Measurements from ENCODE around the gene ZNF622. TPM values are rescaled to one million over a fixed set of nuclear protein-coding genes. Genes with fewer than 3 reads are reported as not detected.

The ZNF622 gene
- total RNA-seq, 1 donor from 2014 or later: 55.6 TPM

GRCh38 chr5:16411741-16412455, 53.7 kb downstream of the ZNF622 start:
- H3K27ac Mint-ChIP-seq: no peak overlapping the region
- H3K4me3 Mint-ChIP-seq: no peak overlapping the region
- H3K36me3 Mint-ChIP-seq (ENCODE audit: low read depth): no peaks in the 10 kb centered on the region
- no peaks in the 10 kb centered on the region for H3K4me1 Mint-ChIP-seq (ENCODE audit: low read depth)
- no peak for DNase-seq (ENCODE audit: low spot score)
- no peaks in the 10 kb centered on the region for H3K27me3 Mint-ChIP-seq (ENCODE audit: insufficient read depth)
- H3K9me3 Mint-ChIP-seq: no peaks in the 10 kb centered on the region
- intact Hi-C loops (cut with micrococcal nuclease): no loop called here

- intact Hi-C loops (cut with micrococcal nuclease): no loop called here
- no peaks in the 10 kb centered on the region for H3K27me3 Mint-ChIP-seq (ENCODE audit: insufficient read depth)
- H3K9me3 Mint-ChIP-seq: no peaks in the 10 kb centered on the region
- no peaks in the 10 kb centered on the region for H3K36me3 Mint-ChIP-seq (ENCODE audit: low read depth)
- H3K4me1 Mint-ChIP-seq (ENCODE audit: low read depth): no peaks in the 10 kb centered on the region
- H3K27ac Mint-ChIP-seq: no peak overlapping the region
- no peak for DNase-seq (ENCODE audit: low spot score)
- H3K4me3 Mint-ChIP-seq: no peak overlapping the region
Observed at GRCh38 chr5:16411235-16411634, 54.4 kb downstream of the ZNF622 start.

GRCh38 chr5:16410338-16410737, 55.3 kb downstream of the ZNF622 start:
- H3K9me3 Mint-ChIP-seq: no peaks in the 10 kb centered on the region
- no peak overlapping the region for H3K27ac Mint-ChIP-seq
- H3K36me3 Mint-ChIP-seq (ENCODE audit: low read depth): no peaks in the 10 kb centered on the region
- no peaks in the 10 kb centered on the region for H3K27me3 Mint-ChIP-seq (ENCODE audit: insufficient read depth)
- intact Hi-C loops (cut with micrococcal nuclease): no loop called here
- H3K4me1 Mint-ChIP-seq (ENCODE audit: low read depth): no peaks in the 10 kb centered on the region
- no peak overlapping the region for H3K4me3 Mint-ChIP-seq
- DNase-seq (ENCODE audit: low spot score): no peak

DNA sequence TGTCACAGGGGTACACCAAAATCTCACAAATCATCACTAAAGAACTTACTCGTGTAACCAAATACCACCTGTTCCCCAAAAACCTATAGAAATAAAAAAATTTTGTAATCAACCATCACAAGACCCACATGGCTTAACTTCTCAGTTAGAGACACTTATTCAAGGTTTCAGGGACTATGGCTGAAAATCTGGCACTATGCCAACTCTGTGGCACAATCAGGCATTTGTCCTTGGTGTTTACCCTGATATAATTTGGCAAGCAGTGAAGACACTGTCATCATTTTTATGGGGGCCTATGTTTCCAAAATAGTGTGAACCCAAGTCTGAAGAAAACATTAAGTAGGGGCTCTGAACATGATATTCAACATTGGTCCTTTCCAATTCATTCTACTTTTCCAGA, 59.0 kb downstream of the ZNF622 start:
- DNase-seq (ENCODE audit: low spot score): no peak
- Mint-ChIP-seq H3K27me3 (ENCODE audit: insufficient read depth) (peaks cover 4% of the 10 kb centered on the region), H3K4me3 (no peak overlapping the region), H3K9me3 (no peaks in the 10 kb centered on the region), H3K36me3 (ENCODE audit: low read depth) (no peaks in the 10 kb centered on the region), H3K27ac (no peak overlapping the region), H3K4me1 (ENCODE audit: low read depth) (no peaks in the 10 kb centered on the region)
- intact Hi-C loops (cut with micrococcal nuclease): no loop called here

GRCh38 chr5:16406023-16406422, 59.6 kb downstream of the ZNF622 start:
- H3K4me3 Mint-ChIP-seq: no peak overlapping the region
- peaks cover 4% of the 10 kb centered on the region for H3K27me3 Mint-ChIP-seq (ENCODE audit: insufficient read depth)
- H3K36me3 Mint-ChIP-seq (ENCODE audit: low read depth): no peaks in the 10 kb centered on the region
- H3K9me3 Mint-ChIP-seq: no peaks in the 10 kb centered on the region
- H3K4me1 Mint-ChIP-seq (ENCODE audit: low read depth): no peaks in the 10 kb centered on the region
- intact Hi-C loops (cut with micrococcal nuclease): no loop called here
- DNase-seq (ENCODE audit: low spot score): no peak
- H3K27ac Mint-ChIP-seq: no peak overlapping the region

Other genes starting within 250 kb of the ZNF622 start
- 22.4 and 22.5 TPM in 2 replicates for gene RETREG1, start 151.2 kb upstream of the ZNF622 start, total RNA-seq